NT2/D1 (cell line): ENCODE data around the gene PRSS58.

Experiments used
- YY1 ChIP-seq: IDR thresholded peaks from 2 replicates; pipeline ENCODE4 v1.6.1; 2011; ENCODE audit not compliant: insufficient read length, insufficient read depth
- ZNF274 ChIP-seq: IDR thresholded peaks from 2 replicates; pipeline ENCODE4 v1.6.1; 2011; ENCODE audit warnings: mild to moderate bottlenecking, low read depth, low read length

GRCh38 chr7:142231716-142232115, 26.1 kb downstream of the PRSS58 start:
- TF ChIP-seq ZNF274 (no peak), YY1 (no peak)
